HepG2 (cell line): ENCODE measurements around the gene TBX3. TPM values are rescaled to one million over a fixed set of nuclear protein-coding genes. Genes with fewer than 3 reads are reported as not detected.

Source experiments
- ATAC-seq: fragments of 200-7000 bp; cut with Tn5 transposase; 3 replicates; pipeline ENCODE4 v1.9.1; 2020; ENCODE audit warnings: mild to moderate bottlenecking, moderate library complexity
- BruUV-seq: library from RNA; stranded (reverse); fragments of 400-500 nt; replicated peaks from 2 replicates; lab custom pipeline; 2021; lab: Mats Ljungman, UMichigan
- CTCF ChIA-PET: fragments of 300-600 bp; formaldehyde crosslinking; extraction: SDS; loops from one replicate; lab custom pipeline; 2021; ENCODE audit warnings: low total read pairs, inconsistent platforms, low intra/inter-chr PET ratio; lab: Yijun Ruan, JAX
- POLR2A ChIA-PET: fragments of 350-600 bp; sonication (Branson Sonifier 250); formaldehyde crosslinking; loops from one replicate; lab custom pipeline; 2020; ENCODE audit warnings: antibody characterized with exemption, inconsistent platforms; lab: Yijun Ruan, JAX
- DNase-seq: peaks from one replicate; pipeline ENCODE4 v3.0.0-alpha.2; 2015; ENCODE audit warnings: low spot score
- FAIRE-seq: peaks from 3 replicates; lab custom pipeline; 2011; peaks lifted over from hg19 to GRCh38; lab: Jason Lieb, UNC
- H2AFZ ChIP-seq: one replicate; pipeline ENCODE4 v1.6.1; 2011; ENCODE audit warnings: low read length, inconsistent platforms
- H3K27ac ChIP-seq: fragments of 300-600 bp; 3 replicates; pipeline ENCODE4 v1.8.0; 2011; ENCODE audit warnings: mixed run types, mild to moderate bottlenecking, mixed read lengths, low read length, inconsistent platforms; ENCODE audit not compliant: insufficient read depth; ENCODE audit errors: extremely low read length
- H3K27me3 ChIP-seq, 2 experiments: fragments of 200-600 bp in 1 of 2; 2 replicates in 1 of 2; 3 replicates in 1 of 2; pipeline versions ENCODE4 v1.6.0 to v1.8.0; 2011; ENCODE audit warnings: low read length in 2 of 2, mild to moderate bottlenecking in 2 of 2, moderate library complexity in 2 of 2, inconsistent platforms in 1 of 2; ENCODE audit not compliant: insufficient read depth in 2 of 2, control insufficient read depth in 1 of 2
- H3K36me3 ChIP-seq, 2 experiments: fragments of 200-600 bp in 1 of 2; replicated peaks in 1 of 2; 2 replicates in 1 of 2; 3 replicates in 1 of 2; pipeline versions ENCODE4 v1.5.1 to v1.8.0; 2011; ENCODE audit warnings: low read length in 2 of 2, inconsistent platforms in 1 of 2; ENCODE audit not compliant: insufficient read depth in 2 of 2, control insufficient read depth in 1 of 2
- H3K4me1 ChIP-seq: 2 replicates; pipeline ENCODE4 v1.5.1; 2012; ENCODE audit warnings: low read length, inconsistent platforms; ENCODE audit not compliant: insufficient read depth
- H3K4me2 ChIP-seq: 2 replicates; pipeline ENCODE4 v1.6.0; 2011; ENCODE audit warnings: low read depth, low read length, inconsistent platforms
- H3K4me3 ChIP-seq, 3 experiments: fragments of 200-600 bp in 1 of 3; sonication (generic), shearing (Covaris generic) in 1 of 3; replicated peaks in 1 of 3; 2 replicates each; pipeline ENCODE4 v1.5.1; 2011 to 2016; ENCODE audit warnings: low read length in 3 of 3, inconsistent platforms in 2 of 3, low read depth in 2 of 3, mild to moderate bottlenecking in 2 of 3, control low read depth in 1 of 3, mixed read lengths in 1 of 3; ENCODE audit not compliant: insufficient read depth in 1 of 3
- H3K79me2 ChIP-seq: one replicate; pipeline ENCODE4 v1.6.1; 2011; ENCODE audit warnings: low read length, inconsistent platforms; ENCODE audit not compliant: insufficient read depth
- H3K9ac ChIP-seq: 2 replicates; pipeline ENCODE4 v1.6.0; 2011; ENCODE audit warnings: mild to moderate bottlenecking, low read depth, low read length, inconsistent platforms; ENCODE audit not compliant: insufficient read depth
- H3K9me3 ChIP-seq: 2 replicates; pipeline ENCODE4 v1.5.1; 2012; ENCODE audit warnings: mild to moderate bottlenecking, low read length
- H4K20me1 ChIP-seq: 2 replicates; pipeline ENCODE4 v1.6.0; 2011; ENCODE audit warnings: inconsistent platforms, mild to moderate bottlenecking, low read length, moderate library complexity; ENCODE audit not compliant: insufficient read depth
- ARHGAP35 ChIP-seq: sonication (generic); formaldehyde crosslinking; IDR thresholded peaks from 2 replicates; pipeline ENCODE4 v1.9.0; 2022; ENCODE audit warnings: mild to moderate bottlenecking, inconsistent platforms, moderate library complexity, missing genetic modification reagents, borderline replicate concordance
- ETS1 ChIP-seq: sonication (generic); formaldehyde crosslinking; IDR thresholded peaks from 2 replicates; pipeline ENCODE4 v1.4.0; 2020; ENCODE audit warnings: missing genetic modification reagents
- HMGA1 ChIP-seq: sonication (generic); formaldehyde crosslinking; conservative IDR thresholded peaks from 2 replicates; pipeline ENCODE4 v1.4.0; 2020; ENCODE audit warnings: missing genetic modification reagents
- KLF9 ChIP-seq: IDR thresholded peaks from 2 replicates; pipeline ENCODE4 v1.6.1; 2016; ENCODE audit warnings: low read depth
- MAF1 ChIP-seq: sonication (generic); formaldehyde crosslinking; IDR thresholded peaks from 2 replicates; pipeline ENCODE4 v1.5.0; 2020; ENCODE audit warnings: missing genetic modification reagents, borderline replicate concordance
- MBD4 ChIP-seq: IDR thresholded peaks from 2 replicates; pipeline ENCODE4 v1.6.1; 2012; ENCODE audit warnings: low read length, inconsistent platforms, borderline replicate concordance
- MLX ChIP-seq: IDR thresholded peaks from 2 replicates; pipeline ENCODE4 v1.6.1; 2016
- SNAPC2 ChIP-seq: sonication (generic); formaldehyde crosslinking; IDR thresholded peaks from 2 replicates; pipeline ENCODE4 v1.8.1; 2022; ENCODE audit warnings: mild to moderate bottlenecking, missing genetic modification reagents
- TERF1 ChIP-seq: sonication (generic); formaldehyde crosslinking; IDR thresholded peaks from 2 replicates; pipeline ENCODE4 v1.8.0; 2022; ENCODE audit warnings: mild to moderate bottlenecking, missing genetic modification reagents, moderate library complexity
- WGBS: methylation state at CpG from one replicate; pipeline ENCODE4 v1.1.6; 2017; ENCODE audit warnings: low lambda C conversion rate; 5-methylcytosine and 5-hydroxymethylcytosine counted together
- in situ Hi-C: cut with HindIII; loops from 2 replicates; pipeline ENCODE4 v1.10.0; 2017; ENCODE audit warnings: low pct_unique_long_range_greater_than_20kb; ENCODE audit not compliant: extremely low pct_ligation_motif_present
- intact Hi-C: fragments of 100-400 bp; cut with micrococcal nuclease; formaldehyde crosslinking; loops from one replicate; pipeline ENCODE4 v1.10.0; 2022; ENCODE audit not compliant: unreplicated experiment
- polyA plus RNA-seq, 8 experiments: library from polyadenylated mRNA; depleted of rRNA in 3 of 8; stranded (reverse) in 7 of 8; unstranded in 1 of 8; fragments of >200 nt; fragmentation: Illumina TruSeq in 4 of 8; extraction: Trizol in 4 of 8; gene quantifications; 2 replicates each; pipeline versions ENCODE4 v1.2.1 to v1.2.3, GENCODE V29; 2011 to 2016; ENCODE audit warnings: low read depth in 4 of 8, missing spikeins in 1 of 8, mixed read lengths in 1 of 8; ENCODE audit not compliant: insufficient read depth in 1 of 8
- total RNA-seq, 5 experiments: library from RNA; depleted of rRNA; stranded (reverse); fragments of >200 nt; fragmentation: Illumina TruSeq; extraction: Trizol; gene quantifications; 2 replicates each; pipeline ENCODE4 v1.2.3, GENCODE V29; 2016; ENCODE audit warnings: low read depth in 1 of 5

The TBX3 gene
- total and polyA plus RNA-seq, 2 of the 13 experiments (the other 11 are each of a cell fraction or from before 2014, with no cell fraction given), result 27.1 to 42.4 TPM

- H3K27me3 ChIP-seq, result no peaks in the 10 kb centered on the region
- no peak for ATAC-seq
- no peak for FAIRE-seq
- H4K20me1 ChIP-seq, result no peaks in the 10 kb centered on the region
- no peaks in the 10 kb centered on the region for H3K36me3 ChIP-seq
- DNase-seq, result no peak
- H3K79me2 ChIP-seq, result no peaks in the 10 kb centered on the region
- POLR2A ChIA-PET, result no interaction called here
- no TSS peak for BruUV-seq
- WGBS, result 98% methylated on average over 17 of the region's 23 CpGs
- in situ Hi-C loops (no loop called here), intact Hi-C loops (no loop called here)
- H3K4me2 ChIP-seq, result no peak overlapping the region
- peaks cover 21% of the 10 kb centered on the region for H3K4me1 ChIP-seq
- no peak overlapping the region for H2AFZ ChIP-seq
- H3K9me3 ChIP-seq, result no peaks in the 10 kb centered on the region
- TF ChIP-seq MAF1 (CRISPR knock-in tag) (no peak), ARHGAP35 (no peak), ETS1 (CRISPR knock-in tag) (no peak), KLF9 (no peak), SNAPC2 (CRISPR knock-in tag) (no peak), HMGA1 (CRISPR knock-in tag) (no peak), MBD4 (no peak), MLX (CRISPR knock-in tag) (no peak), TERF1 (CRISPR knock-in tag) (no peak)
- no peak overlapping the region for H3K27ac ChIP-seq
- H3K4me3 ChIP-seq, result no peak overlapping the region
- no peak overlapping the region for H3K9ac ChIP-seq
- CTCF ChIA-PET, result no interaction called here
Observed at GRCh38 chr12:114697243-114697716, 13.3 kb upstream of the TBX3 start.
